GM18505 (cell line): ENCODE results near the gene TNNT2.

Experiments used
- ATAC-seq: cut with Tn5 transposase; IDR thresholded peaks from one replicate; pipeline ENCODE4 v1.9.1; 2021; ENCODE audit not compliant: unreplicated experiment
- POLR2A ChIP-seq: IDR thresholded peaks from 4 replicates; pipeline ENCODE4 v1.6.1; 2011; ENCODE audit warnings: borderline replicate concordance; ENCODE audit not compliant: insufficient read depth, insufficient read length; ENCODE audit errors: extremely low read depth

Gene TNNT2

GRCh38 chr1:201377611-201378092 is at the start of gene TNNT2:
Gene TNNT2 (minus strand): TSS chr1:201377680. CDS start chr1:201373254, 4,426 bp downstream.
- no peak for TF ChIP-seq POLR2A
- no peak for ATAC-seq

GRCh38 chr1:201426479-201427310 is 49.2 kb upstream of the TNNT2 start:
- no peak for TF ChIP-seq POLR2A
- no peak for ATAC-seq

- TF ChIP-seq POLR2A, result no peak
- no peak for ATAC-seq
Measured at GRCh38 chr1:201424146-201424545, 46.7 kb upstream of the TNNT2 start.

GRCh38 chr1:201423655-201424054 is 46.2 kb upstream of the TNNT2 start:
- ATAC-seq, result no peak
- TF ChIP-seq POLR2A, result no peak

- no peak for ATAC-seq
- TF ChIP-seq POLR2A, result no peak
Measured at GRCh38 chr1:201422436-201423030, 45.1 kb upstream of the TNNT2 start.

- ATAC-seq, result no peak
- no peak for TF ChIP-seq POLR2A
Measured at GRCh38 chr1:201422026-201422425, 44.5 kb upstream of the TNNT2 start.

- no peak for ATAC-seq
- no peak for TF ChIP-seq POLR2A
Measured at GRCh38 chr1:201421041-201421440, 43.6 kb upstream of the TNNT2 start.

- no peak for TF ChIP-seq POLR2A
- ATAC-seq, result no peak
Measured at GRCh38 chr1:201420608-201421002, 43.1 kb upstream of the TNNT2 start.

- no peak for ATAC-seq
- TF ChIP-seq POLR2A, result no peak
Measured at GRCh38 chr1:201419746-201420607, 42.5 kb upstream of the TNNT2 start.

- no peak for TF ChIP-seq POLR2A
- ATAC-seq, result no peak
Measured at GRCh38 chr1:201419256-201419655, 41.8 kb upstream of the TNNT2 start.

- ATAC-seq, result no peak
- no peak for TF ChIP-seq POLR2A
Measured at GRCh38 chr1:201418461-201418860, 41.0 kb upstream of the TNNT2 start.

- ATAC-seq, result no peak
- no peak for TF ChIP-seq POLR2A
Measured at GRCh38 chr1:201414051-201414738, 36.7 kb upstream of the TNNT2 start.

GRCh38 chr1:201411292-201411691 is 33.8 kb upstream of the TNNT2 start:
- TF ChIP-seq POLR2A, result no peak
- ATAC-seq, result no peak

- no peak for ATAC-seq
- TF ChIP-seq POLR2A, result no peak
Measured at GRCh38 chr1:201409440-201409839, 32.0 kb upstream of the TNNT2 start.

GRCh38 chr1:201408834-201409200 is 31.3 kb upstream of the TNNT2 start:
- ATAC-seq, result no peak
- TF ChIP-seq POLR2A, result no peak
